ENCODE measurements around the gene PLOD1.
"Not testable (repeated sequence)": the region's sequence is repeated elsewhere in the genome, so short reads cannot be mapped to it uniquely, and the experiment has no call there.

Gene PLOD1

GRCh38 chr1:11898086-11898785, 36.3 kb upstream of the PLOD1 start:
- Histone ChIP-seq H3K4me1 (no peaks in the 10 kb centered on the region), H3K36me3 (no peaks in the 10 kb centered on the region), H4K20me1 (peaks cover 4% of the 10 kb centered on the region; the same call in 1 of the 2 replicates), H3K9ac (no peak overlapping the region), H3K4me3 (no peak overlapping the region), H3K27ac (no peak overlapping the region), H3K27me3 (peaks cover 21% of the 10 kb centered on the region), H3K4me2 (no peak overlapping the region), H3K9me3 (no peaks in the 10 kb centered on the region)
- no peak for TF ChIP-seq Cebpa-rat (IDR thresholded peaks at IDR 0.05)

DNA sequence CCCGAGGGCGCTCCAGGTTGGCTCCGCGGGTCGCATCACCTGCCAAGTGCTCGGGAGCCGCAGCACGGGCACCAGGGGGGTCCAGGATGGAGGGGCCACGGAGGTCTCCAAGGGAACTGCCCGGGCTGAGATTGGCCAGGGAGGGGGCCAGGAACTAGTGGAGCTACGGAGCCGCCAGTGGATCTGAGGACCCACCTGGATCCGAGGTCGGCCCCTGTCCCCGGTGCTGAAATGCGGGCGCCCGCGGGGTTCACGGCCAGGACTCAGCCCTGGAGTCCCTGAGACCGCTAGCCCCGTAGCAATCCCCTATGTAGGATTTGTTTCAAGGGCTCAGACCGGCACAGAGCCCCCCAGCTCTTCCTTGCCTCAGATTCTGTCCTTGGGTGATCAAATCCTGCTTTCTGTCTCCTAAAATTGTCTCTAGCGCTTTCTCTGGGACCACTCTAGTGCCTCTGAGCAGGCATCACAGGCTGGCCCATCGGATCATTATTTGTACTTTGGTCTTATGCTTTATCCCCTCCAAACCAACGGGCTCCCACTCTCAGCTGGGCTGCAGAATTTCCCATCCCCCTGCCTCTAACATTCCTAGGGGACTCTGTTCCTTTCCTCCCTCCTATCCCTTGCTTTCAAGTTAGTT, 35.6 kb upstream of the PLOD1 start:
- Histone ChIP-seq H3K27ac (no peak overlapping the region), H3K9me3 (no peaks in the 10 kb centered on the region), H3K27me3 (peaks cover 21% of the 10 kb centered on the region), H3K36me3 (no peaks in the 10 kb centered on the region), H4K20me1 (peaks cover 4% of the 10 kb centered on the region; the same call in 1 of the 2 replicates), H3K4me3 (no peak overlapping the region), H3K9ac (no peak overlapping the region), H3K4me1 (no peaks in the 10 kb centered on the region), H3K4me2 (no peak overlapping the region)
- no peak for TF ChIP-seq Cebpa-rat (IDR thresholded peaks at IDR 0.05)

DNA sequence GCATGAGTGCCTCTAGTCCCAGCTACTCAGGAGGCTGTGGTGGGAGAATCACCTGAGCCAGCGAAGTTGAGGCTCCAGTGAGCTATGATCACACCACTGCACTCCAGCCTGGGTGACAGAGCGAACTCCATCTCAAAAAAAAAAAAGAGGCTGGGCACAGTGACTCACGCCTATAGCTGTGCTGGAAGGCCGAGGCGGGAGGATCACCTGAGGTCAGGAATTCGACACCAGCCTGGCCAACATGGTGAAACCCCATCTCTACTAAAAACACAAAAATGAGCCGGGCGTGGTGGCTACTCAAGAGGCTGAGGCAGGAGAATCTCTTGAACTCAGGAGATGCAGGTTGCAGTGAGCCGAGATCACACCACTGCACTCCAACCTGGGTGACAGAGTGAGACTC, 33.1 kb upstream of the PLOD1 start:
- not testable (repeated sequence) for H3K4me2 ChIP-seq, H3K9ac ChIP-seq, H3K4me3 ChIP-seq, H4K20me1 ChIP-seq, H3K9me3 ChIP-seq, H3K27ac ChIP-seq, H3K36me3 ChIP-seq
- H3K4me1 ChIP-seq, result peaks cover 21% of the 10 kb centered on the region
- peaks cover 21% of the 10 kb centered on the region for H3K27me3 ChIP-seq

- H4K20me1 ChIP-seq, result peaks cover 4% of the 10 kb centered on the region; the same call in 1 of the 2 replicates
- H3K9me3 ChIP-seq, result no peaks in the 10 kb centered on the region
- H3K36me3 ChIP-seq, result no peaks in the 10 kb centered on the region
- TF ChIP-seq Cebpa-rat (IDR thresholded peaks at IDR 0.05), result no peak
- peaks cover 16% of the 10 kb centered on the region for H3K27me3 ChIP-seq
- no peak overlapping the region for H3K9ac ChIP-seq
- no peak overlapping the region for H3K4me3 ChIP-seq
- H3K27ac ChIP-seq, result no peak overlapping the region
- peaks cover 33% of the 10 kb centered on the region for H3K4me1 ChIP-seq
- H3K4me2 ChIP-seq, result no peak overlapping the region
Observed at GRCh38 chr1:11903210-11903609, 31.3 kb upstream of the PLOD1 start.

- not testable (repeated sequence) for H4K20me1 ChIP-seq, H3K4me2 ChIP-seq, H3K9ac ChIP-seq, H3K36me3 ChIP-seq, H3K9me3 ChIP-seq, H3K27me3 ChIP-seq, H3K27ac ChIP-seq, H3K4me3 ChIP-seq
- peaks cover 33% of the 10 kb centered on the region for H3K4me1 ChIP-seq
Observed at GRCh38 chr1:11904156-11904555, 30.4 kb upstream of the PLOD1 start.

DNA sequence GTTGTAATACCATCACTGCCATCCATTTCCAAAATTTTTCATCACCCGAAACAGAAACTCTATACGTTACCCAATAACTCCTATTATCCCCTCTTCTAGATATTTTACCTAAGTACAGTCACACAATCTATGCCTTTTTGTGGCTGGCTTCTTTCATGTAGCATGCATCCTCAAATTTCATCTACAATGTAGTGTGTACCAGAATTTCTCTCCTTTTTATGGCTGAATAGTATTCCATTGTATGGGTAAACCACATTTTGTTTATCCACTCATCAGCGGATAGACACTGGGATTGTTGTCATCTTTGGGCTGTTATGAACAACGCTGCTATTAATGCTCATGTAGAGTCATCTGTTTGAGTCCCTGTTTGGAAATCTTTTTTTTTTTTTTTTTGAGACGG, 29.5 kb upstream of the PLOD1 start:
- Histone ChIP-seq H3K4me1 (peaks cover 33% of the 10 kb centered on the region), H3K36me3 (no peaks in the 10 kb centered on the region), H4K20me1 (no peaks in the 10 kb centered on the region), H3K27me3 (no peaks in the 10 kb centered on the region), H3K27ac (no peak overlapping the region), H3K4me2 (peak overlapping the region; percentile 88), H3K9ac (no peak overlapping the region), H3K9me3 (no peaks in the 10 kb centered on the region), H3K4me3 (no peak overlapping the region)
- no peak for TF ChIP-seq Cebpa-rat (IDR thresholded peaks at IDR 0.05)

- no peaks in the 10 kb centered on the region for H4K20me1 ChIP-seq
- TF ChIP-seq Cebpa-rat (IDR thresholded peaks at IDR 0.05), result no peak
- H3K4me3 ChIP-seq, result no peak overlapping the region
- H3K9ac ChIP-seq, result peak overlapping the region; percentile 45; the same call in 1 of the 2 replicates
- H3K9me3 ChIP-seq, result no peaks in the 10 kb centered on the region
- peaks cover 33% of the 10 kb centered on the region for H3K4me1 ChIP-seq
- H3K4me2 ChIP-seq, result peak overlapping the region; percentile 88
- H3K27ac ChIP-seq, result 0 out of 2 replicates have a peak overlapping the region, but pooled peaks have one; percentile 27
- no peaks in the 10 kb centered on the region for H3K36me3 ChIP-seq
- H3K27me3 ChIP-seq, result no peaks in the 10 kb centered on the region
Observed at GRCh38 chr1:11906870-11907269, 27.6 kb upstream of the PLOD1 start.

DNA sequence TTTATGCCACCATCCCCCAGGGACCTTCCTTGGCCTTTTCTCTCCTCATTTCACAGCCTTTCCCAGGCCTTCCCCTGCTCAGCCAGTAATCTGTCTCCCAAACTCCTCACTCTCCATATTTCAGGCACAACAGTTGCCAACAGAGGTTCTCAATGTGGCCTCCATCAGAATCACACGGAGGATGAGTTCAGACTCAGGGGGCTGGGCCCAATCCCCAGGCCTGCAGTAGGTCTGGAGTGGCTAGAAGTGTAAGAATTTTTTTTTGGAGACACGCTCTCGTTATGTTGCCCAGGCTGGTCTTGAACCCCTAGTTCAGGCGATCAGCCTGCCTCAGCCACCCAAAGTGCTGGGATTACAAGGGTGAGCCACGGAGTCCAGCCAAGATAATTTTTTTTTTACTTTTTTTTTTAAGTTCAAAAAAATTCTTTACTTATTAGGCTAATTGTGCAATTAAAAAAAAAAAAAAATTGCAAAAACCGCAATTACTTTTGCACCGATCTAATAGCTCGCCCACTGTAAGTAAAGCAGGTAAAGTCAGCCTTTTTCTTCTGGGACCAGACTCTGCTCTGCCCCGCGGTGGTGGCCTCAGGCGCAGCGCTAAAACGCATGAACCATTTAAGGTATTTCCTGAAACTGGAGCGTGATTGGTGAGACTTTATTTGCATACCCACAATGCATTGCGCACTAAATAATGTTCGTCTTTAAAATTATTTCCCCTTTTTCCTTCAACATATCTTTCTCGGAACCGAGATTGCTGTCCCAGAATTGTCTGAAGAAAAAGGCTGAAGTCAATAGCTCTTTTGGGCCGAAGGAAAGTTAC, 27.0 kb upstream of the PLOD1 start:
- Histone ChIP-seq H3K9ac (peak overlapping the region; percentile 98), H3K4me2 (peak overlapping the region; percentile 88), H3K36me3 (no peaks in the 10 kb centered on the region), H3K9me3 (no peaks in the 10 kb centered on the region), H3K27ac (peak overlapping the region; percentile 99), H4K20me1 (no peaks in the 10 kb centered on the region), H3K4me3 (peak overlapping the region; percentile 69; the same call in 1 of the 2 replicates), H3K27me3 (no peaks in the 10 kb centered on the region), H3K4me1 (peaks cover 33% of the 10 kb centered on the region)
- no peak for TF ChIP-seq Cebpa-rat (IDR thresholded peaks at IDR 0.05)

DNA sequence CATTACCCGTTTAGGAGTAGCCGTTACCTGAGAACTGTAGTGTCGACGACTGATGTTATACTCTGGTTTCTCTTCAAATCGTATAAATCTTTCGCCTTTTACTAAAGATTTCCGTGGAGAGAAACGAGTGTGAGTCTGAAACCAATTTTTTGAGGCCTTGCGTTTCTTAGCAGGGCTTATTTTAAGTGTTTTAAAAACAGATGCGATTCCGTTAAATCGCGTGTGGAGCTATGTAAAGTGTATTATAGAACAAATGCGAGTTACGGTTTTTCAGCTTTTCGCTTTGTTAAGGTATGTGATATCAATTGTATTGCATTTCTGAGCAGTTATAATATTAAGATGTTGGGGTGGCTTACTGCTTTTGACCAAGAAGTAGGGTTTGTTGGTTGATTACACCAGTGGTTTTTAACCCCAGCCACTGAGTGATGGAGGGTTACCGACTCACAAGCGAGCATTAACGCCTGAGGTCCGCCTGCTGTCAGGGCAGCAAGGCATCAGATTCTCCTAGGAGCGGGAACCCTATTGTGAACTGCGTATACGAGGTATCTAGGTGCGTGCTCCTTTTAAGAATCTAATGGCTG, 26.3 kb upstream of the PLOD1 start:
- Histone ChIP-seq H3K36me3 (no peaks in the 10 kb centered on the region), H3K4me1 (peaks cover 33% of the 10 kb centered on the region), H3K4me2 (peak overlapping the region; percentile 88), H3K27ac (peak overlapping the region; percentile 99), H3K27me3 (no peaks in the 10 kb centered on the region), H3K9me3 (no peaks in the 10 kb centered on the region), H3K4me3 (peak overlapping the region; percentile 69), H4K20me1 (no peaks in the 10 kb centered on the region), H3K9ac (peak overlapping the region; percentile 98)
- no peak for TF ChIP-seq Cebpa-rat (IDR thresholded peaks at IDR 0.05)

DNA sequence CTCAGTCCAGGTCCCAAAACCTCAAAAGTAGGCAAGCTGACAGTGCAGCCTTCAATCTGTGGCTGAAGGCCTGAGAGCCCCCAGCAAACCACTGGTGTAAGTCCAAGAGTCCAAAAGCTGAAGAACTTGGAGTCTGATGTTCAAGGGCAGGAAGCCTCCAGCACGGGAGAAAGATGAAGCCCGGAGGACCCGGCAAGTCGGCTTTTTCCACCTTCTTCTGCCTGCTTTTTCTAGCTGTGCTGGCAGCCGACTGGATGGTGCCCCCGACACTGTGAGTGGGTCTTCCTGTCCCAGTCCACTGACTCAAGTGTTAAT, 23.6 kb upstream of the PLOD1 start:
- not testable (repeated sequence) for H3K27ac ChIP-seq, H4K20me1 ChIP-seq, H3K27me3 ChIP-seq, H3K4me3 ChIP-seq, H3K9ac ChIP-seq, H3K36me3 ChIP-seq, H3K4me2 ChIP-seq, H3K9me3 ChIP-seq
- H3K4me1 ChIP-seq, result peaks cover 43% of the 10 kb centered on the region

Measured in BLaER1 (cell line).